Activated CD4-positive, alpha-beta memory T cell treated with anti-CD3 and anti-CD28 coated beads, Interleukin-2, amount 10 ng/mL, durations not matched to agents 7 days and 5 days (primary cell): Measurements from ENCODE around the gene SLC6A6. TPM values are rescaled to one million over a fixed set of nuclear protein-coding genes. Genes with fewer than 3 reads are reported as not detected.
A peak's percentile ranks its signal among the peaks of the same experiment; 100 is the strongest.

Experiments
- CTCF ChIA-PET: fragments of 350-600 bp; sonication (Branson Sonifier 250); formaldehyde crosslinking; loops from one replicate; lab custom pipeline; 2021; ENCODE audit warnings: antibody characterized with exemption, inconsistent platforms; lab: Charles Lee
- POLR2A ChIA-PET: fragments of 350-600 bp; sonication (Branson Sonifier 250); formaldehyde crosslinking; loops from one replicate; lab custom pipeline; 2021; ENCODE audit warnings: antibody characterized with exemption; lab: Charles Lee
- DNase-seq: peaks from one replicate; pipeline ENCODE4 v3.0.0-alpha.2; 2020
- H3K27ac Mint-ChIP-seq: one replicate; pipeline ENCODE4 v1.8.0; 2021; ENCODE audit warnings: mild to moderate bottlenecking, mixed read lengths
- H3K27me3 Mint-ChIP-seq: one replicate; pipeline ENCODE4 v1.8.0; 2021; ENCODE audit warnings: mixed read lengths
- H3K36me3 Mint-ChIP-seq: one replicate; pipeline ENCODE4 v1.8.0; 2021; ENCODE audit warnings: low read depth, mixed read lengths
- H3K4me1 Mint-ChIP-seq: one replicate; pipeline ENCODE4 v1.8.0; 2021; ENCODE audit warnings: mixed read lengths
- H3K4me3 Mint-ChIP-seq: one replicate; pipeline ENCODE4 v1.8.0; 2021; ENCODE audit warnings: mild to moderate bottlenecking, mixed read lengths
- H3K9me3 Mint-ChIP-seq: one replicate; pipeline ENCODE4 v1.8.0; 2021; ENCODE audit warnings: mixed read lengths
- total RNA-seq, 2 experiments: library from RNA; stranded (reverse); gene quantifications; one replicate each; pipeline ENCODE4 v1.2.3, GENCODE V29; 2021

The SLC6A6 gene
- total RNA-seq, 2 experiments from 2014 or later: 59.0 to 61.5 TPM

DNA sequence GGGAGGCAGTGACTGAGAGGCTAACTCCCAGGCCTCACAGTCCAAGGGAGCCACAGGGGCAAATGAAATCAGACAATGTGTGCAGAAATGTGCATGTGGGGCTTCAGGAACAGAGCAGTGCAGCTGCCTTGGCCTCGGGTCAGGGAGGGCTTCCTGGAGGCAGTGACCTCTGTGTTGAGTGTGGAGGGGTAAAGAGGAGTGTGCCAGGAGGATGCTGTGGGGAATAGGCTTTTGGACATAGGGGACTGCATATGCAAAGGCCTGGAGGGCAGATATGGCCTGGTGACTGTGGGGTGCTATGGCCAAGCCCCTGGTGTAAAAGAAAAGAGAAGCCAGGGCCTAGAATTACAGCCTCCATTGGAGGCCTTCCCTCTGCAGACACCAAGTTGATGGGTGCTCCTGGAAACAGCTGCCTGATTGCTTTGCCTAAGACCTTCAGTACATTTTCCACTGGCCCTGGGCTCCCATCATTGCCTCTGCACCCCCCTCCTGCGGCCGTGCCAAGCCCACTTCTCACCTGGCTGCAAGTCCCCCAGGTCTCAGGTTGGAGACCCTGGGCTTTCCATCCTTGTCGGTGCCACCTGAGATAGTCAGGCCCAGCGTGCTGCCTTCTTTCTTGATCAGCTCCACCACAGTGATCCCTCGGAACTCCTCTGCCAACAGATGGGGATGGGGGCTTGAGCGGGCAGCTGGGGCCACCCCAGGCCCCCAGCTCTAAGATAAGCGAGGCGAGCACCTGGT lies 122.7 kb downstream of the SLC6A6 start:
- ChIA-PET CTCF (no interaction called here), POLR2A (no interaction called here)
- DNase-seq: no peak
- no peaks in the 10 kb centered on the region for H3K9me3 Mint-ChIP-seq
- no peaks in the 10 kb centered on the region for H3K4me1 Mint-ChIP-seq
- no peaks in the 10 kb centered on the region for H3K36me3 Mint-ChIP-seq
- H3K27me3 Mint-ChIP-seq: peaks cover 14% of the 10 kb centered on the region
- H3K4me3 Mint-ChIP-seq: no peak overlapping the region
- H3K27ac Mint-ChIP-seq: no peak overlapping the region

GRCh38 chr3:14525685-14526631 lies 123.6 kb downstream of the SLC6A6 start:
- ChIA-PET CTCF (interaction anchor here (1.2 kb wide), 1 partner anchor 22 kb away, joined by 3 read pairs; no protein-coding TSS in a partner anchor), POLR2A (no interaction called here)
- H3K27ac Mint-ChIP-seq: no peak overlapping the region
- peaks cover 19% of the 10 kb centered on the region for H3K27me3 Mint-ChIP-seq
- H3K4me3 Mint-ChIP-seq: no peak overlapping the region
- DNase-seq: no peak
- no peaks in the 10 kb centered on the region for H3K9me3 Mint-ChIP-seq
- H3K36me3 Mint-ChIP-seq: no peaks in the 10 kb centered on the region
- H3K4me1 Mint-ChIP-seq: no peaks in the 10 kb centered on the region

DNA sequence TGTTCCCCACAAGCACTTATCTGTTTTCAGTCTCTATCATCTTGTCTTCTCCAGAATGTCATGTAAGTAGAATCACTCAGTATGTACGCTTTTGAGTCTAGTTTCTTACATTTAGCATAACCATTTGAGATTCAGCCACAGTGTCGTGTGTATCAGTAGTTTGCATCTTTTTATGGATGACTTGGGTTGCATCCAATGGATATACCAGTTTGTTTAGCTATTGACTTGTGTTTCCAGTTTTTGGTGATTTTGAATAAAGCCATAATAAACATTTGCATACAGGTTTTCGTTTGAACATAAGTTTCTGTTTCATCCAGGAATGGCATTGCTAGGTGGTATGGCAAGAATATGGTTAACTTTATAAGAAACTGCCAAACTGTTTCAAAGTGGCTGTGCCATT lies 125.7 kb downstream of the SLC6A6 start:
- H3K27ac Mint-ChIP-seq: no peak overlapping the region
- no peaks in the 10 kb centered on the region for H3K4me1 Mint-ChIP-seq
- ChIA-PET POLR2A (no interaction called here), CTCF (no interaction called here)
- no peak overlapping the region for H3K4me3 Mint-ChIP-seq
- no peak for DNase-seq
- no peaks in the 10 kb centered on the region for H3K9me3 Mint-ChIP-seq
- no peaks in the 10 kb centered on the region for H3K36me3 Mint-ChIP-seq
- H3K27me3 Mint-ChIP-seq: peaks cover 24% of the 10 kb centered on the region

DNA sequence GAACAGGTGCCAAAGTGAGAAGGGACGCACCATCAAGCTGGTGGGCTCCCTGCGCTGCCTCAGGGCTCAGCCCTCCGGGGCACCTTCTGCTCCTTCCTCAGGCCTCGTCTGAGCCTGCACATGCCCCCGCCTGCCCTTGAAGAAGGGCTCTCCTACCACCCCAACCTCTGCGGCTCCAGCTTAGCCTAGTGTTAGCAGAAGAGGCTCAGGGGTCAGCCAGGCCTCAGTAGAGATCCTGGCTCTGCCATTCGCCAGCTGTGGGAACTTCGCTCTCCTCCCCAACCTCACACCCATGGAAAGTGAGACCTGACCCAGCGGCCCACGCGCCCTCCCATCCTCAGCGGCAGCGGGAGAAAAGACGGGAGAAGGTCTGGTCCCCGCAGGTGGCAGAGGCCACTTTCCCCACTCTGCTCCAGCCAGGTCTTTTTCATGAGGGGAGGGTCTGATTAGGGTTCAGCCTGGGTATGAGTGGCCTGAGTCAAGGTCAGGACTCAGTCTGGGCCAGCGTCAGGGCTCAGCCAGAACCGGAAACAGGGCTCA lies 129.5 kb downstream of the SLC6A6 start:
- Mint-ChIP-seq H3K4me3 (no peak overlapping the region), H3K27ac (no peak overlapping the region), H3K4me1 (no peaks in the 10 kb centered on the region), H3K36me3 (no peaks in the 10 kb centered on the region), H3K9me3 (no peaks in the 10 kb centered on the region), H3K27me3 (peaks cover 21% of the 10 kb centered on the region)
- ChIA-PET CTCF (no interaction called here), POLR2A (no interaction called here)
- DNase-seq: no peak

- Mint-ChIP-seq H3K4me3 (no peak overlapping the region), H3K27ac (no peak overlapping the region), H3K9me3 (no peaks in the 10 kb centered on the region), H3K36me3 (no peaks in the 10 kb centered on the region), H3K4me1 (no peaks in the 10 kb centered on the region), H3K27me3 (peaks cover 18% of the 10 kb centered on the region)
- CTCF ChIA-PET: no interaction called here
- POLR2A ChIA-PET: no interaction called here
- peak; percentile 28 for DNase-seq
Observed at GRCh38 chr3:14532691-14533456, 130.5 kb downstream of the SLC6A6 start.

GRCh38 chr3:14533457-14533958 lies 131.1 kb downstream of the SLC6A6 start:
- ChIA-PET POLR2A (no interaction called here), CTCF (interaction anchor here (1.5 kb wide), 1 partner anchor 16 kb away, joined by 4 read pairs; no protein-coding TSS in a partner anchor)
- Mint-ChIP-seq H3K27ac (no peak overlapping the region), H3K27me3 (peaks cover 15% of the 10 kb centered on the region), H3K9me3 (no peaks in the 10 kb centered on the region), H3K36me3 (no peaks in the 10 kb centered on the region), H3K4me3 (no peak overlapping the region), H3K4me1 (no peaks in the 10 kb centered on the region)
- no peak for DNase-seq

GRCh38 chr3:14534516-14535191 lies 132.2 kb downstream of the SLC6A6 start:
- H3K36me3 Mint-ChIP-seq: no peaks in the 10 kb centered on the region
- DNase-seq: no peak
- no peak overlapping the region for H3K27ac Mint-ChIP-seq
- ChIA-PET CTCF (interaction anchor here (1.5 kb wide), 1 partner anchor 15 kb away, joined by 4 read pairs; no protein-coding TSS in a partner anchor), POLR2A (no interaction called here)
- no peak overlapping the region for H3K4me3 Mint-ChIP-seq
- H3K4me1 Mint-ChIP-seq: no peaks in the 10 kb centered on the region
- H3K9me3 Mint-ChIP-seq: no peaks in the 10 kb centered on the region
- peaks cover 13% of the 10 kb centered on the region for H3K27me3 Mint-ChIP-seq

- Mint-ChIP-seq H3K9me3 (no peaks in the 10 kb centered on the region), H3K36me3 (no peaks in the 10 kb centered on the region), H3K27me3 (peaks cover 9% of the 10 kb centered on the region), H3K4me3 (no peak overlapping the region), H3K4me1 (no peaks in the 10 kb centered on the region), H3K27ac (no peak overlapping the region)
- ChIA-PET CTCF (no interaction called here), POLR2A (no interaction called here)
- DNase-seq: no peak
Observed at GRCh38 chr3:14535616-14536015, 133.2 kb downstream of the SLC6A6 start.

- ChIA-PET POLR2A (no interaction called here), CTCF (no interaction called here)
- Mint-ChIP-seq H3K36me3 (no peaks in the 10 kb centered on the region), H3K4me1 (no peaks in the 10 kb centered on the region), H3K27ac (no peak overlapping the region), H3K9me3 (no peaks in the 10 kb centered on the region), H3K27me3 (peaks cover 4% of the 10 kb centered on the region), H3K4me3 (no peak overlapping the region)
- DNase-seq: no peak
Observed at GRCh38 chr3:14536055-14536815, 133.8 kb downstream of the SLC6A6 start.

- ChIA-PET CTCF (no interaction called here), POLR2A (no interaction called here)
- H3K4me3 Mint-ChIP-seq: no peak overlapping the region
- peaks cover 2% of the 10 kb centered on the region for H3K27me3 Mint-ChIP-seq
- H3K4me1 Mint-ChIP-seq: no peaks in the 10 kb centered on the region
- no peak overlapping the region for H3K27ac Mint-ChIP-seq
- no peak for DNase-seq
- no peaks in the 10 kb centered on the region for H3K36me3 Mint-ChIP-seq
- no peaks in the 10 kb centered on the region for H3K9me3 Mint-ChIP-seq
Observed at GRCh38 chr3:14536837-14537589, 134.6 kb downstream of the SLC6A6 start.
